Neural progenitor cell (in vitro differentiated cells): ENCODE measurements around the gene COL26A1.

Experiments used
- CTCF ChIP-seq: fragments of 200-600 bp; sonication (generic); IDR thresholded peaks from 2 replicates; pipeline ENCODE4 v1.5.1; 2017; ENCODE audit warnings: antibody characterized with exemption, mild to moderate bottlenecking
- EZH2 ChIP-seq: fragments of 200-600 bp; sonication (generic); IDR thresholded peaks from 2 replicates; pipeline ENCODE4 v1.6.1; 2017; ENCODE audit warnings: antibody characterized with exemption, mild to moderate bottlenecking, moderate library complexity

- TF ChIP-seq CTCF (no peak), EZH2 (no peak)
Measured at GRCh38 chr7:101510297-101510696, 147.6 kb downstream of the COL26A1 start.
